Trophoblast cell (in vitro differentiated cells and primary cell): Measurements from ENCODE around the gene ADARB1.

Experiments
- DNase-seq, 2 donors: peaks; one replicate each; pipeline ENCODE4 v3.0.0-alpha.2; 2016
- H2AFZ ChIP-seq: 2 replicates; pipeline ENCODE4 v1.6.1; 2013; ENCODE audit warnings: low read length, moderate library complexity, mild to moderate bottlenecking; ENCODE audit not compliant: insufficient read depth, poor library complexity
- H2AK5ac ChIP-seq: 2 replicates; pipeline ENCODE4 v1.6.1; 2013; ENCODE audit warnings: mild to moderate bottlenecking, low read length
- H2BK120ac ChIP-seq: 2 replicates; pipeline ENCODE4 v1.6.1; 2013; ENCODE audit warnings: low read length, mild to moderate bottlenecking, moderate library complexity; ENCODE audit not compliant: insufficient read depth, poor library complexity
- H2BK12ac ChIP-seq: 2 replicates; pipeline ENCODE4 v1.6.1; 2013; ENCODE audit warnings: mild to moderate bottlenecking, low read length, moderate library complexity
- H2BK5ac ChIP-seq: 2 replicates; pipeline ENCODE4 v1.6.1; 2013; ENCODE audit warnings: low read length, low read depth, moderate library complexity, mild to moderate bottlenecking; ENCODE audit not compliant: poor library complexity
- H3K14ac ChIP-seq: 2 replicates; pipeline ENCODE4 v1.6.1; 2013; ENCODE audit warnings: mild to moderate bottlenecking, low read length
- H3K18ac ChIP-seq: 2 replicates; pipeline ENCODE4 v1.6.1; 2013; ENCODE audit warnings: mild to moderate bottlenecking, low read length
- H3K23ac ChIP-seq: 2 replicates; pipeline ENCODE4 v1.6.1; 2013; ENCODE audit warnings: low read length
- H3K27ac ChIP-seq: 2 replicates; pipeline ENCODE4 v1.5.1; 2013; ENCODE audit warnings: low read depth, mild to moderate bottlenecking, inconsistent platforms, low read length, moderate library complexity
- H3K27me3 ChIP-seq: 2 replicates; pipeline ENCODE4 v1.6.1; 2013; ENCODE audit warnings: inconsistent platforms, mild to moderate bottlenecking, low read length, moderate library complexity; ENCODE audit not compliant: insufficient read depth
- H3K36me3 ChIP-seq, 2 experiments: 1 replicate in 1 of 2; 2 replicates in 1 of 2; pipeline ENCODE4 v1.6.1; 2013; ENCODE audit warnings: low read length in 2 of 2, mild to moderate bottlenecking in 2 of 2, moderate library complexity in 1 of 2; ENCODE audit not compliant: insufficient read depth in 2 of 2, control insufficient read depth in 1 of 2
- H3K4ac ChIP-seq: 2 replicates; pipeline ENCODE4 v1.6.1; 2013; ENCODE audit warnings: low read depth, mild to moderate bottlenecking, low read length, moderate library complexity
- H3K4me1 ChIP-seq, 2 experiments: 1 replicate in 1 of 2; 2 replicates in 1 of 2; pipeline ENCODE4 v1.6.1; 2013; ENCODE audit warnings: low read length in 2 of 2, mild to moderate bottlenecking in 2 of 2, moderate library complexity in 1 of 2; ENCODE audit not compliant: insufficient read depth in 2 of 2, control insufficient read depth in 1 of 2
- H3K4me2 ChIP-seq: 2 replicates; pipeline ENCODE4 v1.6.1; 2013; ENCODE audit warnings: inconsistent platforms, mild to moderate bottlenecking, low read length, moderate library complexity
- H3K4me3 ChIP-seq: 2 replicates; pipeline ENCODE4 v1.5.1; 2013; ENCODE audit warnings: mild to moderate bottlenecking, low read depth, low read length, inconsistent platforms
- H3K79me1 ChIP-seq: one replicate; pipeline ENCODE4 v1.6.1; 2013; ENCODE audit warnings: low read length
- H3K79me2 ChIP-seq: 2 replicates; pipeline ENCODE4 v1.6.1; 2013; ENCODE audit warnings: low read length, mild to moderate bottlenecking; ENCODE audit not compliant: control insufficient read depth, insufficient read depth, poor library complexity
- H3K9ac ChIP-seq: 2 replicates; pipeline ENCODE4 v1.6.1; 2013; ENCODE audit warnings: mild to moderate bottlenecking, low read length
- H3K9me3 ChIP-seq: 2 replicates; pipeline ENCODE4 v1.6.1; 2013; ENCODE audit warnings: low read depth, mild to moderate bottlenecking, control low read depth, inconsistent platforms, low read length; ENCODE audit not compliant: insufficient read depth
- H4K12ac ChIP-seq: 2 replicates; pipeline ENCODE4 v1.6.1; 2013; ENCODE audit warnings: low read depth, mild to moderate bottlenecking, low read length, moderate library complexity
- H4K8ac ChIP-seq: 2 replicates; pipeline ENCODE4 v1.6.1; 2013; ENCODE audit warnings: low read depth, mild to moderate bottlenecking, low read length, moderate library complexity
- H4K91ac ChIP-seq: one replicate; pipeline ENCODE4 v1.6.1; 2013; ENCODE audit warnings: low read depth, mild to moderate bottlenecking, low read length, moderate library complexity
- WGBS: extraction: QIAGEN DNeasy Blood & Tissue Kit; methylation state at CpG from one replicate; pipeline ENCODE4 v1.1.7; 2013; ENCODE audit warnings: missing lambda C conversion rate; ENCODE audit not compliant: insufficient read length, insufficient coverage; ENCODE audit errors: extremely low coverage; 5-methylcytosine and 5-hydroxymethylcytosine counted together

The ADARB1 gene

DNA sequence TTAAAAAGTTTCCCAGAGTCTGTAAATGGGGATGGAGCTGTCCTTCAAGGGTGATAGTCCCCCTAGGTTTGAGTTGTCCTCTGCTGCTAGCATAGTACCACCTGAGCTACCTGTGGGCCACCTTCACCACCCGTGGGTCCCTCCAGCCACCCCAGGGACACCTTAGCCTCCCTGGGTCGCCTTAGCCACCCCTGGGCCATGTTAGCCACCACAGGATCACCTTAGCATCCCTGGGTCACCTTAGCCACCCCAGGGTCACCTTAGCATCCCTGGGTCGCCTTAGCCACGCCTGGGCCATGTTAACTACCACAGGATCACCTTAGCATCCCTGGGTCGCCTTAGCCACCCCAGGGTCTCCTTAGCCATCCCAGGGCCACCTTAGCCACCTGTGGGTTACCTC, 67.1 kb downstream of the ADARB1 start:
- no peak overlapping the region for H3K23ac ChIP-seq
- no peaks in the 10 kb centered on the region for H3K4me1 ChIP-seq
- H3K9me3 ChIP-seq: peaks cover 2% of the 10 kb centered on the region
- no peak overlapping the region for H3K14ac ChIP-seq
- H2AFZ ChIP-seq: no peak overlapping the region
- H2BK5ac ChIP-seq: no peak overlapping the region
- no peak overlapping the region for H4K91ac ChIP-seq
- H2BK120ac ChIP-seq: no peak overlapping the region
- no peak for DNase-seq
- WGBS: no CpG with 5 or more reads among the region's 5 CpGs
- H3K36me3 ChIP-seq: peaks cover 2 to 4% of the 10 kb centered on the region in 2 experiments
- H3K4me3 ChIP-seq: no peak overlapping the region
- H3K4me2 ChIP-seq: no peak overlapping the region
- no peaks in the 10 kb centered on the region for H3K79me1 ChIP-seq
- no peak overlapping the region for H2AK5ac ChIP-seq
- H4K12ac ChIP-seq: no peak overlapping the region
- H3K18ac ChIP-seq: no peak overlapping the region
- no peak overlapping the region for H3K9ac ChIP-seq
- no peak overlapping the region for H3K4ac ChIP-seq
- no peaks in the 10 kb centered on the region for H3K79me2 ChIP-seq
- H2BK12ac ChIP-seq: no peak overlapping the region
- H4K8ac ChIP-seq: no peak overlapping the region
- H3K27me3 ChIP-seq: no peaks in the 10 kb centered on the region
- no peak overlapping the region for H3K27ac ChIP-seq

- H2AK5ac ChIP-seq: no peak overlapping the region
- peaks cover 2 to 4% of the 10 kb centered on the region in 2 experiments for H3K36me3 ChIP-seq
- H3K4me3 ChIP-seq: no peak overlapping the region
- no peaks in the 10 kb centered on the region for H3K4me1 ChIP-seq
- no peak overlapping the region for H2BK120ac ChIP-seq
- H3K4ac ChIP-seq: no peak overlapping the region
- H2BK12ac ChIP-seq: no peak overlapping the region
- H3K4me2 ChIP-seq: no peak overlapping the region
- no peak overlapping the region for H4K8ac ChIP-seq
- H3K18ac ChIP-seq: no peak overlapping the region
- H3K23ac ChIP-seq: no peak overlapping the region
- no CpG with 5 or more reads among the region's 12 CpGs for WGBS
- H3K79me1 ChIP-seq: no peaks in the 10 kb centered on the region
- H3K79me2 ChIP-seq: no peaks in the 10 kb centered on the region
- no peaks in the 10 kb centered on the region for H3K27me3 ChIP-seq
- H3K9ac ChIP-seq: no peak overlapping the region
- no peak overlapping the region for H2BK5ac ChIP-seq
- H3K27ac ChIP-seq: no peak overlapping the region
- peaks cover 2% of the 10 kb centered on the region for H3K9me3 ChIP-seq
- H4K91ac ChIP-seq: no peak overlapping the region
- no peak overlapping the region for H4K12ac ChIP-seq
- no peak overlapping the region for H3K14ac ChIP-seq
- no peak overlapping the region for H2AFZ ChIP-seq
- no peak for DNase-seq
Observed at GRCh38 chr21:45142469-45143308, 68.3 kb downstream of the ADARB1 start.

DNA sequence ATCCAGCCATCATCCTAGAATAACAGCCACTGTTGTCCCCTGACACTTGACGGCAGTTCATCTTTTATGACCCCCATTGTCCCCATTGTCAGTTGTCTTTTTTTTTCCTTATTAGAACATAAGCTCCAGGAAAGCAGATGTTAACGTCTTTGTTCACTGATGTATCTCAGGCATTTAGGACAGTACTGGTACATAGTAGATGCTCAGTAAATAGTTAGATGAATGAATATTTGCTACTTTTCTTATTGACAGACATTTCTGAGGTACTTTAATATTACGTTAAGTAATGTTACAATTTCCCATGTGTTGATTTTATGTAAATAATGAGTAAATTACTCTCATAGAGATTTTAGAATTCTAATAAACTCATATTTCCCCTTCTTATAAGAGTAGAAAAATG, 69.5 kb downstream of the ADARB1 start:
- Histone ChIP-seq H3K23ac (no peak overlapping the region), H3K79me2 (no peaks in the 10 kb centered on the region), H3K18ac (no peak overlapping the region), H3K27me3 (no peaks in the 10 kb centered on the region), H2AK5ac (no peak overlapping the region), H2BK120ac (no peak overlapping the region), H2BK5ac (no peak overlapping the region), H3K27ac (no peak overlapping the region), H3K79me1 (no peaks in the 10 kb centered on the region), H4K91ac (no peak overlapping the region), H4K12ac (no peak overlapping the region), H3K14ac (no peak overlapping the region), H3K4me3 (no peak overlapping the region), H3K4ac (no peak overlapping the region), H3K9ac (no peak overlapping the region), H3K9me3 (peaks cover 2% of the 10 kb centered on the region), H4K8ac (no peak overlapping the region), H3K36me3 (peaks cover 3 to 10% of the 10 kb centered on the region in 2 experiments), H3K4me2 (no peak overlapping the region), H2BK12ac (no peak overlapping the region), H3K4me1 (no peaks in the 10 kb centered on the region), H2AFZ (no peak overlapping the region)
- no peak for DNase-seq
- no CpG with 5 or more reads among the region's 3 CpGs for WGBS

GRCh38 chr21:45145146-45145545, 70.8 kb downstream of the ADARB1 start:
- Histone ChIP-seq H3K27me3 (no peaks in the 10 kb centered on the region), H3K4me1 (no peaks in the 10 kb centered on the region), H2AK5ac (no peak overlapping the region), H2AFZ (no peak overlapping the region), H3K79me2 (no peaks in the 10 kb centered on the region), H2BK5ac (no peak overlapping the region), H2BK12ac (no peak overlapping the region), H3K4me2 (no peak overlapping the region), H3K18ac (no peak overlapping the region), H3K4ac (no peak overlapping the region), H3K4me3 (no peak overlapping the region), H3K9me3 (no peaks in the 10 kb centered on the region), H3K14ac (no peak overlapping the region), H2BK120ac (no peak overlapping the region), H4K12ac (no peak overlapping the region), H3K36me3 (peaks cover 6 to 14% of the 10 kb centered on the region in 2 experiments), H3K79me1 (no peaks in the 10 kb centered on the region), H4K8ac (no peak overlapping the region), H3K23ac (no peak overlapping the region), H3K27ac (no peak overlapping the region), H4K91ac (no peak overlapping the region), H3K9ac (no peak overlapping the region)
- no CpG with 5 or more reads among the region's 9 CpGs for WGBS
- no peak for DNase-seq
